ENCODE measurements around the gene TRPC4.

- TF ChIP-seq CTCF (conservative IDR thresholded peaks at IDR 0.05 in 1 of 2, IDR thresholded peaks at IDR 0.05 in 1 of 2; ENCODE audit: low read depth in 1 of 2, low read length in 2 of 2) (no peak), EZH2 (IDR thresholded peaks at IDR 0.05; ENCODE audit: low read length, missing control alignments) (no peak)
Observed at GRCh38 chr13:37701306-37701705, 168.3 kb downstream of the TRPC4 start.

All from fibroblast of lung (primary cell).